ENCODE results near the gene PCMTD2.

The PCMTD2 gene

DNA sequence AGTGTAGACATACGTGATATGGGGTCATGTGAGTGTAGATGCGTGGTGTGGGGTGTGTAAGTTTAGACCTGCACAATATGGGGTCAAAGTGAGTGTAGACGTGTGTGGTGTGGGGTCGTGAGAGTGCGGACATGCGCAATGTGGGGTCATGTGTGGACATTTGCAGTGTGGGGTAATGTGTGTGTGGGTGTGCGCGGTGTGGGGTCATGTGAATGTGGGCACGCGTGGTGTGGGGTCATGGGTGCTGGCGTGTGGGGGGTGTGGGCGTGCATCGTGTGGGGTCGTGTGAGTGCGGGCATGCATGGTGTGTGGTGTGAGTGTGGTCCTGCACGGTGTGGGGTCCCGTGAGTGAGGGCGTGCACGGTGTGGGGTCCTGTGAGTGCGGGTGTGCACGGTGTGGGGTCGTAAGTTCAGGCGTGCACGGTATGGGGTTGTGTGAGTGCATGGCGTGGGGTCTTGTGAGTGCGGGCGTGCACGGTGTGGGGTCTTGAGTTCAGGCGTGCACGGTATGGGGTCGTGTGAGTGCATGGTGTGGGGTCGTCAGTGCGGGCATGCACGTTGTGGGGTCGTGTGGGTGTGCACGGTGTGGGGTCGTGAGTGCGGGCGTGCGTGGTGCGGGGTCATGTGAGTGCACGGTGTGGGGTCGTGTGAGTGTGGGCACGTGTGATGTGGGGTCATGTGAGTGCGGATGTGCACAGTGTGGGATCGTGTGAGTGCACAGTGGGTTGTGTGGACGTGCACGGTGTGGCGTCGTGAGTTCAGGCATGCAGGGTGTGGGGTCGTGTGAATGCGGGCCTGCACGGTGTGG is 14.3 kb downstream of the PCMTD2 start:
- DNase-seq (ENCODE audit: low spot score), result no peak
- no peak overlapping the region for H3K4me3 ChIP-seq (ENCODE audit: severe bottlenecking)
- TF ChIP-seq, protein P1, sequence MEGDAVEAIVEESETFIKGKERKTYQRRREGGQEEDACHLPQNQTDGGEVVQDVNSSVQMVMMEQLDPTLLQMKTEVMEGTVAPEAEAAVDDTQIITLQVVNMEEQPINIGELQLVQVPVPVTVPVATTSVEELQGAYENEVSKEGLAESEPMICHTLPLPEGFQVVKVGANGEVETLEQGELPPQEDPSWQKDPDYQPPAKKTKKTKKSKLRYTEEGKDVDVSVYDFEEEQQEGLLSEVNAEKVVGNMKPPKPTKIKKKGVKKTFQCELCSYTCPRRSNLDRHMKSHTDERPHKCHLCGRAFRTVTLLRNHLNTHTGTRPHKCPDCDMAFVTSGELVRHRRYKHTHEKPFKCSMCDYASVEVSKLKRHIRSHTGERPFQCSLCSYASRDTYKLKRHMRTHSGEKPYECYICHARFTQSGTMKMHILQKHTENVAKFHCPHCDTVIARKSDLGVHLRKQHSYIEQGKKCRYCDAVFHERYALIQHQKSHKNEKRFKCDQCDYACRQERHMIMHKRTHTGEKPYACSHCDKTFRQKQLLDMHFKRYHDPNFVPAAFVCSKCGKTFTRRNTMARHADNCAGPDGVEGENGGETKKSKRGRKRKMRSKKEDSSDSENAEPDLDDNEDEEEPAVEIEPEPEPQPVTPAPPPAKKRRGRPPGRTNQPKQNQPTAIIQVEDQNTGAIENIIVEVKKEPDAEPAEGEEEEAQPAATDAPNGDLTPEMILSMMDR (IDR thresholded peaks at IDR 0.05; ENCODE audit: poor library complexity, severe bottlenecking), result no peak
- ATAC-seq (ENCODE audit: low read depth), result no peak; the same call in 2 of the 3 replicates
- H3K36me3 ChIP-seq (ENCODE audit: low read depth), result peaks cover 20% of the 10 kb centered on the region
- H3K4me1 ChIP-seq (ENCODE audit: insufficient read depth, poor library complexity, severe bottlenecking), result no peaks in the 10 kb centered on the region
- no peaks in the 10 kb centered on the region for H3K9me3 ChIP-seq (ENCODE audit: severe bottlenecking)
- H3K27me3 ChIP-seq (ENCODE audit: insufficient read depth, poor library complexity, severe bottlenecking), result no peaks in the 10 kb centered on the region
- no peak overlapping the region for H3K27ac ChIP-seq (ENCODE audit: poor library complexity, severe bottlenecking)

DNA sequence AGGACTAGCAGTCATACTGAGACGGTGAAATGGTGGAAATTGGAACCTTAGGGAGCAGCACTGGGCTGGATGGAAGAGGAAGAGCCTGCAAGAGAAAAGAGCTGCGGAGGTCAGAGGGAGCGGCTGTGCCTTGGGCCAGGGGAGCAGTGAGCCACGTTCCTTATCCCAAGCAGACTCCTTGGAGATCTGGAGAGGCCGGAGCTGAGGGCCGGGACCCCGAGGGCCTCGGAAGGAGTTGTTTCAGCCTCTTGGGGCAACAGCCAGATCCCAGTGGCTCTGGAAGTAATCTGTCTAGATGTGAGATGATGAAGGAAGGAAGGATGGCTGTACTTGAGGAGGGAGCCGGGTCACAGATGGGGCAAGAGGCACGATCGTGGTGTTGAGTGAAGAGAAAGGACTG is 16.1 kb downstream of the PCMTD2 start:
- TF ChIP-seq, protein P1 (IDR thresholded peaks at IDR 0.05; ENCODE audit: poor library complexity, severe bottlenecking), result no peak

DNA sequence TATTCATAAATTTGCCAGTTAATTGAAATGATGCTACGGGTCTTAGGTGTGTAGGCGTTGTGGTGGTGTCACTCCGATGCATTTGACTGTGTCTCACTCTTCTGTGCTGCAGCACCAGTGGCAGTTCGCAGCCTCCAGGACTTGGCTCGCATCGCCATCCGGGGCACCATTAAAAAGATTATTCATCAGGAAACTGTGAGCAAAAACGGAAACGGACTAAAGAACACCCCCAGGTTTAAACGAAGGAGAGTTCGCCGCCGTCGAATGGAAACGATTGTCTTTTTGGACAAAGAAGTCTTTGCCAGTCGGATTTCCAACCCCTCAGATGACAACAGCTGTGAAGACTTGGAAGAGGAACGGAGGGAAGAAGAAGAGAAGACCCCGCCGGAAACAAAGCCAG is 17.6 kb downstream of the PCMTD2 start:
- ATAC-seq (ENCODE audit: low read depth) (no peak), DNase-seq (ENCODE audit: low spot score) (no peak)
- H3K36me3 ChIP-seq (ENCODE audit: low read depth), result peaks cover under 1% of the 10 kb centered on the region; the same call in 1 of the 2 replicates
- H3K27ac ChIP-seq (ENCODE audit: poor library complexity, severe bottlenecking), result no peak overlapping the region
- no peaks in the 10 kb centered on the region for H3K9me3 ChIP-seq (ENCODE audit: severe bottlenecking)
- H3K4me3 ChIP-seq (ENCODE audit: severe bottlenecking), result no peak overlapping the region
- TF ChIP-seq, protein P1 (IDR thresholded peaks at IDR 0.05; ENCODE audit: poor library complexity, severe bottlenecking), result no peak
- H3K27me3 ChIP-seq (ENCODE audit: insufficient read depth, poor library complexity, severe bottlenecking), result no peaks in the 10 kb centered on the region
- H3K4me1 ChIP-seq (ENCODE audit: insufficient read depth, poor library complexity, severe bottlenecking), result no peaks in the 10 kb centered on the region

More for the DNA sequence above, 16.1 kb downstream of the PCMTD2 start:
- no peak; the same call in 2 of the 3 replicates for ATAC-seq (ENCODE audit: low read depth)
- no peaks in the 10 kb centered on the region for H3K27me3 ChIP-seq (ENCODE audit: insufficient read depth, poor library complexity, severe bottlenecking)
- H3K36me3 ChIP-seq (ENCODE audit: low read depth), result peaks cover 9% of the 10 kb centered on the region; the same call in 1 of the 2 replicates
- no peak overlapping the region for H3K27ac ChIP-seq (ENCODE audit: poor library complexity, severe bottlenecking)
- DNase-seq (ENCODE audit: low spot score), result no peak
- no peaks in the 10 kb centered on the region for H3K4me1 ChIP-seq (ENCODE audit: insufficient read depth, poor library complexity, severe bottlenecking)
- H3K9me3 ChIP-seq (ENCODE audit: severe bottlenecking), result no peaks in the 10 kb centered on the region
- H3K4me3 ChIP-seq (ENCODE audit: severe bottlenecking), result no peak overlapping the region

DNA sequence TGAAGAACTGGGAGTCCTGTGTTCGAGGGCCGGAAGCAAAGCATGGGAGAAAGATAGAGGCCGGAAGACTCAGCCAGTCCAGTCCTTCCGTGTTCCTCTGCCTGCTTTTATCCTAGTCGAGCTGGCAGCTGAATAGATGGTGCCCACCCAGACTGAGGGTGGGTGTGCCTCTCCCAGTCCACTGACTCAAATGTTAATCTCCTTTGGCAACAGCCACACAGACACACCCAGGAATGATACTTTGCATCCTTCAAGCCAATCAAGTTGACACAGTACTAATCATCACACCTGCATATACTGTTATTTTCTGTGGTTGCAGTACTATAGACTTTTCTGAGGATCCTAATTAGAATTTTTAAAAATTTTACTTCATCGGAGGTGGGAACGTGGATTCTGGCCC is 21.3 kb downstream of the PCMTD2 start:
- ATAC-seq (ENCODE audit: low read depth) (no peak), DNase-seq (ENCODE audit: low spot score) (no peak)
- H3K4me3 ChIP-seq (ENCODE audit: severe bottlenecking), result no peak overlapping the region
- H3K27ac ChIP-seq (ENCODE audit: poor library complexity, severe bottlenecking), result no peak overlapping the region
- no peaks in the 10 kb centered on the region for H3K36me3 ChIP-seq (ENCODE audit: low read depth)
- TF ChIP-seq, protein P1 (IDR thresholded peaks at IDR 0.05; ENCODE audit: poor library complexity, severe bottlenecking), result no peak
- H3K9me3 ChIP-seq (ENCODE audit: severe bottlenecking), result no peaks in the 10 kb centered on the region
- H3K4me1 ChIP-seq (ENCODE audit: insufficient read depth, poor library complexity, severe bottlenecking), result no peaks in the 10 kb centered on the region
- no peaks in the 10 kb centered on the region for H3K27me3 ChIP-seq (ENCODE audit: insufficient read depth, poor library complexity, severe bottlenecking)

Data from RWPE2 (cell line).